ENCODE measurements around the gene HK1. TPM values are rescaled to one million over a fixed set of nuclear protein-coding genes. Genes with fewer than 3 reads are reported as not detected.

The HK1 gene
- total and polyA plus RNA-seq, 2 donors (not counting 1 experiment from before 2014, with no cell fraction given) = 24.7 to 40.8 TPM

- Histone ChIP-seq H3K79me2 (ENCODE audit: control insufficient read depth, insufficient read depth, low read length) (no peaks in the 10 kb centered on the region), H3K4me3 (ENCODE audit: control extremely low read depth in 1 of 5, extremely low read depth in 1 of 5, insufficient read depth in 1 of 5, low read depth in 2 of 5, low read length in 4 of 5) (no peak overlapping the region), H3K27ac (ENCODE audit: low read length in 2 of 2) (no peak overlapping the region), H3K9me3 (ENCODE audit: control extremely low read depth in 1 of 3, control insufficient read depth in 2 of 3, insufficient read depth in 1 of 3, low read length in 2 of 3) (peaks cover 0 to 6% (median 0%) of the 10 kb centered on the region in 3 donors), H3K27me3 (replicated peaks in 1 of 4; ENCODE audit: control extremely low read depth in 1 of 4, control insufficient read depth in 3 of 4, insufficient read depth in 4 of 4, low read length in 3 of 4) (peaks cover 0 to 4% (median 1%) of the 10 kb centered on the region in 4 experiments), H3K4me2 (replicated peaks; ENCODE audit: low read depth, low read length, poor library complexity, severe bottlenecking) (no peak overlapping the region), H3K9ac (ENCODE audit: low read length) (no peak overlapping the region), H3K36me3 (replicated peaks in 1 of 2; ENCODE audit: control extremely low read depth in 1 of 2, control insufficient read depth in 1 of 2, extremely low read depth in 1 of 2, insufficient read depth in 2 of 2, low read length in 1 of 2) (no peaks in the 10 kb centered on the region), H4K20me1 (ENCODE audit: control insufficient read depth, insufficient read depth, low read length, poor library complexity, severe bottlenecking) (no peaks in the 10 kb centered on the region), H3K4me1 (ENCODE audit: control insufficient read depth in 2 of 2, insufficient read depth in 2 of 2, low read length in 2 of 2) (peaks cover 11 to 26% of the 10 kb centered on the region in 2 donors), H2AFZ (ENCODE audit: insufficient read depth, low read depth, low read length, poor library complexity, severe bottlenecking) (no peak overlapping the region)
- Mint-ChIP-seq H3K27me3 (peaks cover 21% of the 10 kb centered on the region), H3K9me3 (ENCODE audit: insufficient read depth) (no peaks in the 10 kb centered on the region), H3K4me3 (no peak overlapping the region), H3K4me1 (peaks cover 16% of the 10 kb centered on the region), H3K27ac (no peak overlapping the region)
- CTCF ChIA-PET = interaction anchor here (1.3 to 1.7 kb wide), 3 partner anchors 10 to 863 kb away, joined by 3 to 6 read pairs (median 4); no protein-coding TSS in a partner anchor
- TF ChIP-seq EZH2 (IDR thresholded peaks at IDR 0.05; ENCODE audit: borderline replicate concordance, insufficient read depth, low read depth, low read length, poor library complexity, severe bottlenecking) (no peak), CTCF (IDR thresholded peaks at IDR 0.05) (no peak)
- ATAC-seq (ENCODE audit: low read depth) (no peak), DNase-seq (no peak)
- intact Hi-C loops (cut with micrococcal nuclease) = no loop called here
- POLR2A ChIA-PET = no interaction called here
- whole genome bisulfite sequencing (ENCODE audit: insufficient coverage) = 92% methylated on average over 18 of the region's 20 CpGs
These were observed 136.0 kb downstream of the HK1 start for GRCh38 chr10:69414036-69415018.

GRCh38 chr10:69415049-69415448 is 136.8 kb downstream of the HK1 start:
- Histone ChIP-seq H3K27me3 (replicated peaks in 1 of 4; ENCODE audit: control extremely low read depth in 1 of 4, control insufficient read depth in 3 of 4, insufficient read depth in 4 of 4, low read length in 3 of 4) (peaks cover 0 to 4% (median 1%) of the 10 kb centered on the region in 4 experiments), H3K4me2 (replicated peaks; ENCODE audit: low read depth, low read length, poor library complexity, severe bottlenecking) (no peak overlapping the region), H3K9me3 (ENCODE audit: control extremely low read depth in 1 of 3, control insufficient read depth in 2 of 3, insufficient read depth in 1 of 3, low read length in 2 of 3) (peaks cover 0 to 5% (median 0%) of the 10 kb centered on the region in 3 donors), H4K20me1 (ENCODE audit: control insufficient read depth, insufficient read depth, low read length, poor library complexity, severe bottlenecking) (no peaks in the 10 kb centered on the region), H3K79me2 (ENCODE audit: control insufficient read depth, insufficient read depth, low read length) (no peaks in the 10 kb centered on the region), H3K27ac (ENCODE audit: low read length in 2 of 2) (no peak overlapping the region), H3K9ac (ENCODE audit: low read length) (no peak overlapping the region), H3K36me3 (replicated peaks in 1 of 2; ENCODE audit: control extremely low read depth in 1 of 2, control insufficient read depth in 1 of 2, extremely low read depth in 1 of 2, insufficient read depth in 2 of 2, low read length in 1 of 2) (no peaks in the 10 kb centered on the region), H3K4me3 (ENCODE audit: control extremely low read depth in 1 of 5, extremely low read depth in 1 of 5, insufficient read depth in 1 of 5, low read depth in 2 of 5, low read length in 4 of 5) (no peak overlapping the region), H3K4me1 (ENCODE audit: control insufficient read depth in 2 of 2, insufficient read depth in 2 of 2, low read length in 2 of 2) (peaks cover 6 to 18% of the 10 kb centered on the region in 2 donors), H2AFZ (ENCODE audit: insufficient read depth, low read depth, low read length, poor library complexity, severe bottlenecking) (no peak overlapping the region)
- POLR2A ChIA-PET = no interaction called here
- WGBS (ENCODE audit: insufficient coverage) = 91% methylated on average over 9 of the region's 13 CpGs
- H3K9me3 Mint-ChIP-seq (ENCODE audit: insufficient read depth) = no peaks in the 10 kb centered on the region
- CTCF ChIA-PET = interaction anchor here (1.7 kb wide), 1 partner anchor 23 kb away, joined by 6 read pairs; no protein-coding TSS in a partner anchor
- peaks cover 27% of the 10 kb centered on the region for H3K27me3 Mint-ChIP-seq
- H3K27ac Mint-ChIP-seq = no peak overlapping the region
- TF ChIP-seq EZH2 (IDR thresholded peaks at IDR 0.05; ENCODE audit: borderline replicate concordance, insufficient read depth, low read depth, low read length, poor library complexity, severe bottlenecking) = no peak
- TF ChIP-seq CTCF (IDR thresholded peaks at IDR 0.05) = no peak
- ATAC-seq (ENCODE audit: low read depth) (no peak), DNase-seq (no peak)
- no peak overlapping the region for H3K4me3 Mint-ChIP-seq
- intact Hi-C loops (cut with micrococcal nuclease) = no loop called here
- H3K4me1 Mint-ChIP-seq = peaks cover 12% of the 10 kb centered on the region
